Measurements from ENCODE around the gene CBFB.

- TF ChIP-seq CTCF (conservative IDR thresholded peaks at IDR 0.05; ENCODE audit: low read depth, low read length) (no peak), EZH2 (IDR thresholded peaks at IDR 0.05; ENCODE audit: borderline replicate concordance, low read depth, low read length, poor library complexity, severe bottlenecking) (no peak)
These were observed 80.0 kb downstream of the CBFB start for GRCh38 chr16:67108931-67109406.
